GM21367 (cell line): ENCODE results near the gene ZBED1.
"Not testable (repeated sequence)": the region's sequence is repeated elsewhere in the genome, so short reads cannot be mapped to it uniquely, and the experiment has no call there.

Experiments used
- ATAC-seq: cut with Tn5 transposase; IDR thresholded peaks from one replicate; pipeline ENCODE4 v1.9.1; 2021; ENCODE audit not compliant: unreplicated experiment

ZBED1 gene

GRCh38 chrX:2477313-2477712 is 23.5 kb downstream of the ZBED1 start:
- not testable (repeated sequence) for ATAC-seq

GRCh38 chrX:2474963-2475726 is 25.6 kb downstream of the ZBED1 start:
- no peak for ATAC-seq

- no peak for ATAC-seq
These were observed 26.4 kb downstream of the ZBED1 start for GRCh38 chrX:2474280-2474962.

- not testable (repeated sequence) for ATAC-seq
These were observed 27.7 kb downstream of the ZBED1 start for GRCh38 chrX:2473064-2473463.

GRCh38 chrX:2471641-2472040 is 29.1 kb downstream of the ZBED1 start:
- no peak for ATAC-seq

- ATAC-seq = not testable (repeated sequence)
These were observed 29.6 kb downstream of the ZBED1 start for GRCh38 chrX:2471126-2471525.

GRCh38 chrX:2469852-2470251 is 30.9 kb downstream of the ZBED1 start:
- ATAC-seq = not testable (repeated sequence)

GRCh38 chrX:2469196-2469685 is 31.5 kb downstream of the ZBED1 start:
- no peak for ATAC-seq

- no peak for ATAC-seq
These were observed 32.2 kb downstream of the ZBED1 start for GRCh38 chrX:2468261-2469195.

- ATAC-seq = no peak
These were observed 33.7 kb downstream of the ZBED1 start for GRCh38 chrX:2466876-2467656.

- ATAC-seq = no peak
These were observed 36.1 kb downstream of the ZBED1 start for GRCh38 chrX:2464677-2465166.

- no peak for ATAC-seq
These were observed 36.7 kb downstream of the ZBED1 start for GRCh38 chrX:2463973-2464676.

GRCh38 chrX:2463481-2463880 is 37.3 kb downstream of the ZBED1 start:
- not testable (repeated sequence) for ATAC-seq

GRCh38 chrX:2462780-2463179 is 38.0 kb downstream of the ZBED1 start:
- ATAC-seq = no peak

- no peak for ATAC-seq
These were observed 38.7 kb downstream of the ZBED1 start for GRCh38 chrX:2462074-2462473.

- ATAC-seq = no peak
These were observed 39.1 kb downstream of the ZBED1 start for GRCh38 chrX:2461711-2462016.

- ATAC-seq = not testable (repeated sequence)
These were observed 39.7 kb downstream of the ZBED1 start for GRCh38 chrX:2460821-2461710.

- not testable (repeated sequence) for ATAC-seq
These were observed 40.7 kb downstream of the ZBED1 start for GRCh38 chrX:2460048-2460447.

- ATAC-seq = no peak
These were observed 42.5 kb downstream of the ZBED1 start for GRCh38 chrX:2458309-2458708.
